ENCODE results near the gene SLC29A4. TPM values are rescaled to one million over a fixed set of nuclear protein-coding genes. Genes with fewer than 3 reads are reported as not detected.
A peak's percentile ranks its signal among the peaks of the same experiment; 100 is the strongest.
"Not testable (repeated sequence)": the region's sequence is repeated elsewhere in the genome, so short reads cannot be mapped to it uniquely, and the experiment has no call there.

Gene SLC29A4
- total RNA-seq, 6 donors from 2014 or later, result 0.39 to 10.5 (median 1.4) TPM

DNA sequence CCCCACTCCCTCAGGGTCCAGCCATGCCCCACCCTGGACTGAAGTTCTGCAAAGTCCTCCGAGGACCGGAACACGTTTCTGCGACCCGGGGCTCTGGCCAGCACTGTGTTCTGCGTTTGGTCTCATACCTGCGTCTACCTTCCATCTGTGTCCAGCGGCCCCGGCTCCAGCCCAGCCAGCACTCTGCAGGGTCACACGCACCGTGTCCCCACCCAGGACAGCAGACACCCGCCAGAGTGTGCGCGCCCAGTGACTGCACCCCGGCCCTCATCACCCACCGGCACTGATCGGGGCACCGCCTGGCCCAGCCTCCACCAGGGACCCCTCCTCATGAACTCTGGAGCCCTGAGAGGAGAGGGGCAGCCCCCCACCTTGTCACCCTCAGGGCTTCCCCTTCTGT is 20.3 kb downstream of the SLC29A4 start:
- Histone ChIP-seq H3K27me3 (no peaks in the 10 kb centered on the region), H3K36me3 (peaks cover 5 to 17% (median 11%) of the 10 kb centered on the region in 4 donors), H3K27ac (no peak overlapping the region), H3K4me3 (no peak overlapping the region), H3K4me1 (no peaks in the 10 kb centered on the region), H3K9me3 (no peaks in the 10 kb centered on the region)
- ATAC-seq (ENCODE audit: low FRiP score in 2 of 2) (peak in 1 of 2 donors; percentile 16), DNase-seq (peak in 1 of 2 donors; percentile 84)
- no peak for TF ChIP-seq POLR2AphosphoS5 (IDR thresholded peaks at IDR 0.05)
- no peak for TF ChIP-seq CTCF (IDR thresholded peaks at IDR 0.05)
- TF ChIP-seq POLR2A (IDR thresholded peaks at IDR 0.05), result no peak
- no peak for TF ChIP-seq EP300 (IDR thresholded peaks at IDR 0.05)
- 88 to 89% methylated on average over 17 to 18 of the region's 18 CpGs for WGBS, 2 donors

GRCh38 chr7:5303591-5304505 is 21.1 kb downstream of the SLC29A4 start:
- Histone ChIP-seq H3K4me1 (no peaks in the 10 kb centered on the region), H3K27ac (no peak overlapping the region), H3K4me3 (no peak overlapping the region), H3K9me3 (no peaks in the 10 kb centered on the region), H3K36me3 (peaks cover 5 to 25% (median 19%) of the 10 kb centered on the region in 4 donors), H3K27me3 (no peaks in the 10 kb centered on the region)
- no peak for TF ChIP-seq POLR2AphosphoS5 (IDR thresholded peaks at IDR 0.05)
- no peak for TF ChIP-seq POLR2A (IDR thresholded peaks at IDR 0.05)
- TF ChIP-seq CTCF (IDR thresholded peaks at IDR 0.05), result no peak
- no peak for TF ChIP-seq EP300 (IDR thresholded peaks at IDR 0.05)
- peak in 1 of 2 donors; percentile 75 for DNase-seq
- peak in 1 of 2 donors; percentile 4 for ATAC-seq (ENCODE audit: low FRiP score in 2 of 2)
- 79 to 81% methylated on average over 14 to 32 of the region's 35 CpGs for WGBS, 2 donors

- ATAC-seq (ENCODE audit: low FRiP score in 2 of 2); H3K27me3 ChIP-seq; H3K4me3 ChIP-seq; H3K9me3 ChIP-seq; H3K27ac ChIP-seq; H3K4me1 ChIP-seq: not testable (repeated sequence)
- DNase-seq, result peak in 1 of 2 donors; percentile 56
- peaks cover 10 to 37% (median 27%) of the 10 kb centered on the region in 4 donors for H3K36me3 ChIP-seq
- 88 to 92% methylated on average over 4 to 8 of the region's 9 CpGs for WGBS, 2 donors
These were observed 22.3 kb downstream of the SLC29A4 start for GRCh38 chr7:5305050-5305449.

DNA sequence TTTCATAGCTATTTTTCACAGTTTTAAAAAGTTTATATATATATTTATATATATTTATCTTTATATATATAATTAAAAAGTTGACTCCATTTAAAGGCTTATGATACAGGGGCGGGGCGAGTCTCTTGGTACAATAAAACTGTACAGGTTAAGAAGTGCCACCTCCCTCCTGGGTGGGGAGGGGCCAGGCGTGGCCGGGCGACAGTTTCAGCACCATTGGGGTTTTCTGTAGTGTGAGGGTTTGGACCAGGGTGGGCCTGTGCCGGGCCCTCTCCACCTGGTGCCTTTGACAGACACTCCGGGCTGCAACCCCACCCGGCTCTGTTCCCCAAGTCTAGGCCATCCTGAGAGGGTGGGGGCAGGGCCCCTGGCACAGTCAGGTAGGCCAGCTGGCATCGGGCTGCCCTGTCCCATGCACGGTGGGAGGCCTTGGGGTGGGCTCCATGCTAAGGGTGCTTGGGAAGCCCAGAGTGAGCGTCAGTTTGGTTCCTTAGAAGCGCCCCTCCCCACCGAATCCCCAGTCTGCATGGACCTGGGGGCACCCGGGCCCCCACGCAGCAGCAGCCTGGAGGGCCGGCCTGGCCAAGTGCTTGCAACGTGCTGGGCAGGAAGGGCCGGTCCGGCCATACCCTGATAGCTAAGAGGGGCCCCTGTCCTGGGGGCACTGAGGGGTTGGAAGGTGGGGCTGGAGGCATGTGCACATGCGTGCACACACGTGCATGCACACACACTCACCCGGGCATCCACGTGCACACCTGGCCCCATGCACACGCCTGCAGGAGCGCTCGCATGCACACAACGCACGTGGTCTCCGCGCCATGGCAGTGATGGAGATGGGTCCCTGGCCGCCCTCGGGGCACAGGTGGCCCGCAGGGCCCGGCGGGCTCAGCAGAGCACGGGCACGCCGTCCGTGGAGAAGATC is 24.7 kb downstream of the SLC29A4 start:
- H3K27me3 ChIP-seq; H3K4me1 ChIP-seq; ATAC-seq (ENCODE audit: low FRiP score in 2 of 2); H3K9me3 ChIP-seq; H3K27ac ChIP-seq; H3K4me3 ChIP-seq: not testable (repeated sequence)
- WGBS, 2 donors, result 96 to 97% methylated on average over 23 to 39 of the region's 39 CpGs
- peaks cover 28 to 61% (median 50%) of the 10 kb centered on the region in 4 donors for H3K36me3 ChIP-seq
- DNase-seq, result peak in 1 of 2 donors; percentile 73

DNA sequence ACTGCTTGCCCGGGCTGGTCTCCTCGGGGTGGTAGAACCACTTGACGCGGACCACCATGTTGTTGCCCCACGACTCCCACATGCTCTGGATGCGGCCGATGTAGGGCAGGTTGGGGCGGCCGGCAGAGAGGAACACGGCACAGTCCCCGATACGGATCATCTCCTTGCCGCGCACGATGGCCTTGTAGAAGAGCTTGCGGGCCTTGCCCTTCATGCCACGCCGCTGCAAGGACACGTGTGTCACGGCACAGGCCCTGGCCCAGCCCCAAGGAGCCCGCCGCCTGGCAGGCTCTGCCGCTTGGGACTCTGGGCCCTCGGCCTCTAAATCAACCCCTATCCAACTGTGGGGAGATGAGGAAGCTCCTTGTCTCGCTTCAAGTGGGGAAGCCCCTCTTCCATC is 26.4 kb downstream of the SLC29A4 start:
- Histone ChIP-seq H3K9me3 (no peaks in the 10 kb centered on the region), H3K4me1 (no peaks in the 10 kb centered on the region), H3K36me3 (peaks cover 32 to 78% (median 65%) of the 10 kb centered on the region in 4 donors), H3K27ac (no peak overlapping the region), H3K4me3 (no peak overlapping the region), H3K27me3 (no peaks in the 10 kb centered on the region)
- ATAC-seq (ENCODE audit: low FRiP score in 2 of 2) (no peak), DNase-seq (peak in 1 of 2 donors; percentile 77)
- WGBS, 2 donors, result 94 to 95% methylated on average over 22 to 23 of the region's 25 CpGs
- TF ChIP-seq CTCF (IDR thresholded peaks at IDR 0.05) (no peak), POLR2A (IDR thresholded peaks at IDR 0.05) (no peak), EP300 (IDR thresholded peaks at IDR 0.05) (no peak), POLR2AphosphoS5 (IDR thresholded peaks at IDR 0.05) (no peak)
